ENCODE measurements around the gene NIPBL.

DNA sequence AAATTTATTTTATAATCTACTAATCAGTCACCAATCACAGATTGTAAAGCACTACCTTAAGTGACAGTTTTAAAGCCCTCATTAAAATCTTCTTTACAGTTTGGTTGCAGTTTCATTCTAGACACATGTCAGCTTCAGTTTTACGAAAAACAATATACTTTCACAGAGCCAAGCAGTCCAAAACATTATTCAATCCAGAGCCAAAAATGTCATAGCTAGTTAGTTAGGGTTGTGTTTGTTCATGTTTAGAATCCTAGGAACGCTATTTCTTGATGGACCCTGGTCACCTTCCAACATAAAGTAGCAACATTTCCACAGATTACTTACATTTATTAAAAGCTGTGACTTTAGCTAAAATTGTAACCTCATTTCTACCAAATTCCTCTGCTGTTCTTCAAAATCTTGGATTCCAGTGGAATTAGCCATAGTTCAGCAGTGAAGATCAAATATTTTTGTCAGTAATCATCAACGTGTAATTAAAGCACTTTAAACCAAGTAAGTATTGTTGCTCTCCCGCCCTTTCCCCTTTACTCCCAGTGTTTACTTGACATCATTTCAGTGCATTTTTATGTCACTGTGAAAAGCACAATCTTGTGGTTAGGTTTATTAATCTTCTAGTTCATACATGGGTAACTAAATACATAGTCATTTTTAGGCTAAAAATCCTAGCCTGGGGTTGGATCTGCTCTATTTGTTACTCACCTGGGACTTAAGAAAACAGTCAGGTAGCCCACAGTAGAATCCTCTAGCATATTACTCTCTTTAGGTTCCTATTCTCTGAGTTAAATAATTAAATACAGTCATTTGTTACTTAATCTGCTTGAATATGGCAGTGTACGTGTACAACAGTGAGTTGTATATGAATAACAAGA lies 74.3 kb downstream of the NIPBL start:
- TF ChIP-seq CTCF (IDR thresholded peaks at IDR 0.05; ENCODE audit: poor library complexity) (no peak), EZH2 (IDR thresholded peaks at IDR 0.05; ENCODE audit: borderline replicate concordance) (no peak)

All from hepatocyte (in vitro differentiated cells).